Stimulated activated naive CD8-positive, alpha-beta T cell treated with anti-CD3 and anti-CD28 coated beads, Interleukin-15, amount 100 ng/mL, for 72 hours (primary cell): Measurements from ENCODE around the gene UBR1.
A peak's percentile ranks its signal among the peaks of the same experiment; 100 is the strongest.
"Not testable (repeated sequence)": the region's sequence is repeated elsewhere in the genome, so short reads cannot be mapped to it uniquely, and the experiment has no call there.

Experiments used
- ATAC-seq: fragments of 150-1000 bp; cut with Tn5 transposase; 2 replicates; pipeline ENCODE4 v1.10.0; 2021; ENCODE audit warnings: mild to moderate bottlenecking, moderate library complexity
- DNase-seq, 2 donors: peaks; one replicate each; pipeline ENCODE4 v3.0.0; 2021 to 2022
- H3K27ac Mint-ChIP-seq, 2 donors: one replicate each; pipeline ENCODE4 v1.8.0; 2022; ENCODE audit warnings: mild to moderate bottlenecking in 2 of 2, mixed read lengths in 2 of 2, moderate library complexity in 2 of 2
- H3K27me3 Mint-ChIP-seq: one replicate; pipeline ENCODE4 v1.8.0; 2022; ENCODE audit warnings: mixed read lengths
- H3K4me1 Mint-ChIP-seq: one replicate; pipeline ENCODE4 v1.8.0; 2022; ENCODE audit warnings: mild to moderate bottlenecking, mixed read lengths
- H3K4me3 Mint-ChIP-seq, 2 donors: one replicate each; pipeline ENCODE4 v1.8.0; 2022; ENCODE audit warnings: mild to moderate bottlenecking in 2 of 2, mixed read lengths in 2 of 2, moderate library complexity in 1 of 2
- H3K9me3 Mint-ChIP-seq, 2 donors: one replicate each; pipeline ENCODE4 v1.8.0; 2022; ENCODE audit warnings: mixed read lengths in 2 of 2

UBR1 gene

GRCh38 chr15:42929306-42929848 lies 176.5 kb downstream of the UBR1 start:
- no peaks in the 10 kb centered on the region for H3K4me1 Mint-ChIP-seq
- no peak overlapping the region for H3K4me3 Mint-ChIP-seq
- no peaks in the 10 kb centered on the region for H3K9me3 Mint-ChIP-seq

GRCh38 chr15:42921342-42921731 lies 184.5 kb downstream of the UBR1 start:
- Mint-ChIP-seq H3K4me3 (peak overlapping the region; percentile 97 to 99), H3K27me3 (no peaks in the 10 kb centered on the region), H3K27ac (peak overlapping the region in 1 of 2 donors; percentile 87), H3K4me1 (peaks cover 29% of the 10 kb centered on the region), H3K9me3 (no peaks in the 10 kb centered on the region)
- DNase-seq (peak; percentile 46 to 47), ATAC-seq (peak; percentile 43)

More at GRCh38 chr15:42929306-42929848, 176.5 kb downstream of the UBR1 start:
- ATAC-seq (no peak), DNase-seq (no peak)
- Mint-ChIP-seq H3K27me3 (no peaks in the 10 kb centered on the region), H3K27ac (no peak overlapping the region)

- ATAC-seq (peak; percentile 97), DNase-seq (peak; percentile 94 to 97)
- peak within 1 kb of the TSS; percentile 96 for H3K27ac Mint-ChIP-seq
- no peaks in the 10 kb centered on the region for H3K9me3 Mint-ChIP-seq
- H3K4me3 Mint-ChIP-seq, result peak within 1 kb of the TSS; percentile 97 to 99
- H3K4me1 Mint-ChIP-seq, result peaks cover 35% of the 10 kb centered on the region
- no peaks in the 10 kb centered on the region for H3K27me3 Mint-ChIP-seq
Observed at GRCh38 chr15:42920519-42921341, 185.1 kb downstream of the UBR1 start, which contains the start of gene TTBK2. TTBK2 (minus strand) TSS chr15:42920778; CDS start chr15:42878617, 42,161 bp downstream.

GRCh38 chr15:42919799-42920518 lies 185.9 kb downstream of the UBR1 start:
- Mint-ChIP-seq H3K4me1 (peaks cover 43% of the 10 kb centered on the region), H3K27ac (peak overlapping the region; percentile 96), H3K4me3 (peak overlapping the region; percentile 97 to 99), H3K9me3 (no peaks in the 10 kb centered on the region), H3K27me3 (no peaks in the 10 kb centered on the region)
- DNase-seq (peak in 1 of 2 donors; percentile 33), ATAC-seq (peak; percentile 35)

- Mint-ChIP-seq H3K27ac (peak overlapping the region in 1 of 2 donors; percentile 45), H3K9me3 (no peaks in the 10 kb centered on the region), H3K27me3 (no peaks in the 10 kb centered on the region), H3K4me3 (peak overlapping the region; percentile 97 to 99), H3K4me1 (peaks cover 49% of the 10 kb centered on the region)
- DNase-seq (no peak), ATAC-seq (no peak)
Observed at GRCh38 chr15:42919308-42919707, 186.5 kb downstream of the UBR1 start.

- Mint-ChIP-seq H3K4me1 (peaks cover 49% of the 10 kb centered on the region), H3K27ac (no peak overlapping the region), H3K27me3 (no peaks in the 10 kb centered on the region), H3K4me3 (peak overlapping the region in 1 of 2 donors; percentile 21), H3K9me3 (no peaks in the 10 kb centered on the region)
- ATAC-seq (no peak), DNase-seq (no peak)
Observed at GRCh38 chr15:42918047-42918446, 187.8 kb downstream of the UBR1 start.

- H3K9me3 Mint-ChIP-seq, result no peaks in the 10 kb centered on the region
- ATAC-seq (no peak), DNase-seq (no peak)
- no peak overlapping the region for H3K27ac Mint-ChIP-seq
- peaks cover 45% of the 10 kb centered on the region for H3K4me1 Mint-ChIP-seq
- H3K4me3 Mint-ChIP-seq, result no peak overlapping the region
- no peaks in the 10 kb centered on the region for H3K27me3 Mint-ChIP-seq
Observed at GRCh38 chr15:42915654-42916315, 190.1 kb downstream of the UBR1 start.

- H3K4me1 Mint-ChIP-seq, result peaks cover 44% of the 10 kb centered on the region
- H3K9me3 Mint-ChIP-seq, result no peaks in the 10 kb centered on the region
- ATAC-seq, result peak; percentile 47
- DNase-seq, result no peak
- H3K27ac Mint-ChIP-seq, result no peak overlapping the region
- no peak overlapping the region for H3K4me3 Mint-ChIP-seq
- H3K27me3 Mint-ChIP-seq, result no peaks in the 10 kb centered on the region
Observed at GRCh38 chr15:42914728-42915497, 190.9 kb downstream of the UBR1 start.

GRCh38 chr15:42911058-42911592 lies 194.7 kb downstream of the UBR1 start:
- DNase-seq (no peak), ATAC-seq (no peak)
- Mint-ChIP-seq H3K27me3 (no peaks in the 10 kb centered on the region), H3K4me1 (peaks cover 24% of the 10 kb centered on the region), H3K27ac (no peak overlapping the region), H3K9me3 (no peaks in the 10 kb centered on the region), H3K4me3 (no peak overlapping the region)

- H3K4me1 Mint-ChIP-seq, result peaks cover 11% of the 10 kb centered on the region
- H3K27me3 Mint-ChIP-seq, result no peaks in the 10 kb centered on the region
- ATAC-seq, result no peak
- H3K4me3 Mint-ChIP-seq, result no peak overlapping the region
- no peaks in the 10 kb centered on the region for H3K9me3 Mint-ChIP-seq
- DNase-seq, result no peak
- no peak overlapping the region for H3K27ac Mint-ChIP-seq
Observed at GRCh38 chr15:42908538-42908937, 197.3 kb downstream of the UBR1 start.

GRCh38 chr15:42903388-42904324 lies 202.2 kb downstream of the UBR1 start:
- Mint-ChIP-seq H3K27ac (no peak overlapping the region), H3K4me3 (no peak overlapping the region), H3K27me3 (no peaks in the 10 kb centered on the region), H3K4me1 (peaks cover 7% of the 10 kb centered on the region), H3K9me3 (no peaks in the 10 kb centered on the region)
- no peak for ATAC-seq
- no peak for DNase-seq

GRCh38 chr15:42893911-42894310 lies 211.9 kb downstream of the UBR1 start:
- H3K27me3 Mint-ChIP-seq, H3K27ac Mint-ChIP-seq, ATAC-seq, H3K4me1 Mint-ChIP-seq, H3K9me3 Mint-ChIP-seq, H3K4me3 Mint-ChIP-seq, DNase-seq: not testable (repeated sequence)
